H1 (cell line): ENCODE data around the gene OR52A5. TPM values are rescaled to one million over a fixed set of nuclear protein-coding genes. Genes with fewer than 3 reads are reported as not detected.

Experiments
- CTCF ChIA-PET: fragments of 300-600 bp; sonication (Branson Sonifier 250); formaldehyde crosslinking; loops from one replicate; lab custom pipeline; 2021; ENCODE audit not compliant: partially characterized antibody; lab: Charles Lee
- POLR2A ChIA-PET: fragments of 300-600 bp; sonication (Branson Sonifier 250); formaldehyde crosslinking; loops from one replicate; lab custom pipeline; 2021; ENCODE audit warnings: inconsistent platforms; ENCODE audit not compliant: partially characterized antibody; lab: Charles Lee
- DNase-seq, 2 experiments: peaks; one replicate each; pipeline versions ENCODE4 v3.0.0 to v3.0.0-alpha.2; 2010 to 2022; ENCODE audit warnings: low spot score in 2 of 2, low read depth in 1 of 2, mixed read lengths in 1 of 2
- FAIRE-seq: peaks from 2 replicates; lab custom pipeline; 2011; peaks lifted over from hg19 to GRCh38; lab: Jason Lieb, UNC
- H2AFZ ChIP-seq: 2 replicates; pipeline ENCODE4 v1.8.1; 2012; ENCODE audit warnings: low read length, inconsistent platforms
- H2AK5ac ChIP-seq: 2 replicates; pipeline ENCODE4 v1.6.1; 2013; ENCODE audit warnings: low read depth, low read length
- H2BK120ac ChIP-seq: replicated peaks from 2 replicates; pipeline ENCODE3; 2013; ENCODE audit warnings: low read depth, low read length, inconsistent platforms
- H2BK12ac ChIP-seq: 2 replicates; pipeline ENCODE4 v1.6.1; 2013; ENCODE audit warnings: low read depth, low read length
- H2BK15ac ChIP-seq: 2 replicates; pipeline ENCODE4 v1.6.1; 2013; ENCODE audit warnings: low read length
- H2BK20ac ChIP-seq: 2 replicates; pipeline ENCODE4 v1.6.1; 2013; ENCODE audit warnings: low read length
- H2BK5ac ChIP-seq: 2 replicates; pipeline ENCODE4 v1.6.1; 2013; ENCODE audit warnings: low read depth, low read length
- H3K14ac ChIP-seq: 2 replicates; pipeline ENCODE4 v1.6.1; 2013; ENCODE audit warnings: inconsistent platforms; ENCODE audit not compliant: insufficient read length
- H3K18ac ChIP-seq: 2 replicates; pipeline ENCODE4 v1.6.1; 2013; ENCODE audit warnings: low read length; ENCODE audit errors: extremely low read depth
- H3K23ac ChIP-seq: 2 replicates; pipeline ENCODE4 v1.6.1; 2013; ENCODE audit warnings: inconsistent platforms; ENCODE audit not compliant: insufficient read length
- H3K23me2 ChIP-seq: 2 replicates; pipeline ENCODE4 v1.6.1; 2013; ENCODE audit warnings: low read depth, low read length
- H3K27ac ChIP-seq: 2 replicates; pipeline ENCODE4 v1.6.1; 2011; ENCODE audit warnings: low read depth, low read length, inconsistent platforms
- H3K27me3 ChIP-seq, 4 experiments: replicated peaks in 1 of 4; 1 replicate in 1 of 4; 2 replicates in 3 of 4; pipeline versions ENCODE4 v1.6.1 to v1.8.1; 2011 to 2013; ENCODE audit warnings: low read length in 3 of 4, mild to moderate bottlenecking in 3 of 4, inconsistent platforms in 2 of 4, mixed read lengths in 2 of 4, moderate library complexity in 1 of 4; ENCODE audit not compliant: control insufficient read depth in 3 of 4, insufficient read depth in 3 of 4; ENCODE audit errors: extremely low read depth in 1 of 4
- H3K36me3 ChIP-seq, 4 experiments: 2 replicates each; pipeline versions ENCODE4 v1.6.1 to v1.8.1; 2011 to 2013; ENCODE audit warnings: mild to moderate bottlenecking in 4 of 4, low read length in 3 of 4, moderate library complexity in 2 of 4, control low read depth in 1 of 4, inconsistent platforms in 1 of 4; ENCODE audit not compliant: insufficient read depth in 4 of 4, control insufficient read depth in 2 of 4
- H3K4ac ChIP-seq: replicated peaks from 2 replicates; pipeline ENCODE3; 2013; ENCODE audit warnings: low read length, low read depth, mixed read lengths, inconsistent platforms; ENCODE audit not compliant: insufficient read length
- H3K4me1 ChIP-seq, 4 experiments: replicated peaks in 1 of 4; 1 replicate in 1 of 4; 2 replicates in 3 of 4; pipeline versions ENCODE4 v1.6.1 to v1.8.1; 2011 to 2013; ENCODE audit warnings: low read length in 3 of 4, inconsistent platforms in 2 of 4, mixed read lengths in 1 of 4; ENCODE audit not compliant: insufficient read depth in 4 of 4, control insufficient read depth in 3 of 4
- H3K4me2 ChIP-seq, 2 experiments: 2 replicates each; pipeline versions ENCODE4 v1.6.1 to v1.8.1; 2011 to 2013; ENCODE audit warnings: low read depth in 2 of 2, low read length in 2 of 2, control low read depth in 1 of 2, inconsistent platforms in 1 of 2, mild to moderate bottlenecking in 1 of 2; ENCODE audit not compliant: insufficient read depth in 1 of 2
- H3K4me3 ChIP-seq, 4 experiments: fragments of 200-600, 300-600 bp in 1 of 4; sonication (generic), shearing (Covaris generic), sonication (Bioruptor Twin) in 1 of 4; 2 replicates each; pipeline versions ENCODE4 v1.5.1 to v1.8.1; 2011 to 2016; ENCODE audit warnings: low read length in 4 of 4, low read depth in 3 of 4, control low read depth in 2 of 4, inconsistent platforms in 2 of 4, mild to moderate bottlenecking in 2 of 4, mixed read lengths in 1 of 4, moderate library complexity in 1 of 4; ENCODE audit not compliant: insufficient read depth in 2 of 4; ENCODE audit errors: extremely low read depth in 1 of 4
- H3K56ac ChIP-seq: replicated peaks from 2 replicates; pipeline ENCODE3; 2013; ENCODE audit warnings: low read depth, mild to moderate bottlenecking, mixed read lengths, low read length, inconsistent platforms; ENCODE audit not compliant: insufficient read length
- H3K79me1 ChIP-seq: 2 replicates; pipeline ENCODE4 v1.6.1; 2013; ENCODE audit warnings: low read depth, low read length, control low read depth
- H3K79me2 ChIP-seq, 2 experiments: 2 replicates each; pipeline versions ENCODE4 v1.6.1 to v1.8.1; 2012 to 2013; ENCODE audit warnings: low read length in 2 of 2, mild to moderate bottlenecking in 2 of 2, inconsistent platforms in 1 of 2; ENCODE audit not compliant: insufficient read depth in 2 of 2, control insufficient read depth in 1 of 2
- H3K9ac ChIP-seq, 4 experiments: replicated peaks in 1 of 4; 1 replicate in 1 of 4; 2 replicates in 3 of 4; pipeline versions ENCODE4 v1.6.1 to v1.8.1; 2011 to 2013; ENCODE audit warnings: low read depth in 3 of 4, low read length in 3 of 4, control low read depth in 2 of 4, mild to moderate bottlenecking in 2 of 4, moderate library complexity in 2 of 4, inconsistent platforms in 1 of 4; ENCODE audit errors: extremely low read depth in 1 of 4
- H3K9me3 ChIP-seq, 2 experiments: 2 replicates each; pipeline versions ENCODE4 v1.6.1 to v1.8.1; 2012 to 2013; ENCODE audit warnings: mild to moderate bottlenecking in 2 of 2, moderate library complexity in 2 of 2, control low read depth in 1 of 2, inconsistent platforms in 1 of 2, low read depth in 1 of 2, low read length in 1 of 2, mixed read lengths in 1 of 2; ENCODE audit not compliant: insufficient read depth in 2 of 2
- H4K20me1 ChIP-seq, 2 experiments: replicated peaks in 1 of 2; 2 replicates each; pipeline versions ENCODE3 to v1.8.1; 2011 to 2013; ENCODE audit warnings: inconsistent platforms in 2 of 2, low read length in 2 of 2, mild to moderate bottlenecking in 1 of 2; ENCODE audit not compliant: insufficient read depth in 2 of 2, control insufficient read depth in 1 of 2
- H4K5ac ChIP-seq: 2 replicates; pipeline ENCODE4 v1.6.1; 2013; ENCODE audit warnings: low read length, low read depth, mixed read lengths, inconsistent platforms; ENCODE audit not compliant: insufficient read length
- H4K8ac ChIP-seq: 2 replicates; pipeline ENCODE4 v1.8.0; 2013; ENCODE audit warnings: mild to moderate bottlenecking, moderate library complexity, low read length, inconsistent platforms; ENCODE audit not compliant: insufficient read depth; ENCODE audit errors: extremely low read depth
- H4K91ac ChIP-seq: replicated peaks from 2 replicates; pipeline ENCODE3; 2013; ENCODE audit warnings: low read length, mixed read lengths, inconsistent platforms; ENCODE audit not compliant: insufficient read length
- GABPA ChIP-seq: IDR thresholded peaks from 2 replicates; pipeline ENCODE4 v1.6.1; 2011; ENCODE audit warnings: mild to moderate bottlenecking, low read length, moderate library complexity, borderline replicate concordance; ENCODE audit not compliant: insufficient read depth
- KDM4A ChIP-seq: IDR thresholded peaks from one replicate; pipeline ENCODE4 v1.7.1; 2012; ENCODE audit warnings: low read depth, mild to moderate bottlenecking, moderate library complexity, low read length, inconsistent platforms; ENCODE audit not compliant: severe bottlenecking
- TCF12 ChIP-seq: IDR thresholded peaks from 2 replicates; pipeline ENCODE4 v1.6.1; 2011; ENCODE audit warnings: low read depth, mild to moderate bottlenecking, low read length
- WGBS, 2 experiments: shearing (Covaris generic) in 1 of 2; methylation state at CpG; one replicate each; pipeline versions ENCODE4 v1.1.6 to v1.1.7; 2013 to 2015; ENCODE audit warnings: low lambda C conversion rate in 2 of 2, mixed read lengths in 2 of 2, inconsistent platforms in 1 of 2, low coverage in 1 of 2, missing lambda C conversion rate in 1 of 2; ENCODE audit not compliant: insufficient replicate concordance in 2 of 2, insufficient coverage in 1 of 2, insufficient read length in 1 of 2; ENCODE audit errors: extremely low coverage in 1 of 2, missing lambda C conversion rate in 1 of 2; 5-methylcytosine and 5-hydroxymethylcytosine counted together
- polyA plus RNA-seq, 7 experiments: library from polyadenylated mRNA; depleted of rRNA in 3 of 7; stranded (reverse) in 5 of 7; unstranded in 2 of 7; fragments of >200 nt in 5 of 7; fragments of 200-250 nt in 2 of 7; gene quantifications; 1 replicate in 5 of 7; 2 replicates in 1 of 7; 4 replicates in 1 of 7; pipeline versions ENCODE4 v1.2.1 to v1.2.3, GENCODE V29; 2011 to 2013; ENCODE audit warnings: missing spikeins in 2 of 7, mixed read lengths in 2 of 7
- total RNA-seq: library from RNA; stranded (reverse); fragmentation: NEBNext Ultra II Directional; extraction: Animal tissue kit (Norgen Biotek cat#: 25700); gene quantifications from 2 replicates; pipeline ENCODE4 v1.2.1, GENCODE V29; 2021

OR52A5 gene
- total and polyA plus RNA-seq, 2 of the 8 experiments (the other 6 are each of a cell fraction or from before 2014, with no cell fraction given) = 0.02 to 0.11 TPM

DNA sequence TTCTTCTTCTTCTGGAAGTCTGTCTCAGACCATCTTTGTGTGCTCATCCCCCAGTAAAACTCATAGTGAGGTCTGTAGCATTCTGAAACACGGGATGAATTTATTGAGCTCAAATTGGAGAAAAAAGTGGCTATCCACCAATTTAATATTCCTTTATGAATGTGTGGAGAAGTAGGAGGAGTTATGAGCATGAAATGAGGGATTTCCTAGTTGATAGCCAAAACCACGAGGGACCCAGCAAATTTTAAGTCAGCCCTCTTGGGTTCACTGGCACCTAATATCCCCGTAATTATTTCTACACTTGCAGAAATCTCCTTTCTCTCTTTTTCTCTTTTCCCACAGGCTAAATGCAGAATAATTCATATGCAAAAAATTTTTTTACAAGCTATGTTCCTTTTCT is 16.5 kb upstream of the OR52A5 start, which contains the start of gene OR52A1:
TSS of gene OR52A1 (minus strand) at position 101 of the 400 bp plus-strand sequence. CDS start 2,388 bp downstream, outside the sequence.
- 94% methylated on average over 3 of the region's 3 CpGs; no CpG with 5 or more reads in 1 of the 2 experiments for WGBS, 2 experiments
- H3K4me1 ChIP-seq = no peaks in the 10 kb centered on the region
- H2BK15ac ChIP-seq = no peak within 1 kb of the TSS
- ChIA-PET CTCF (interaction anchor here (0.8 to 2.9 kb wide), 2 partner anchors 9 to 13 kb away, joined by 3 to 7 read pairs; no protein-coding TSS in a partner anchor), POLR2A (no interaction called here)
- H4K20me1 ChIP-seq = no peaks in the 10 kb centered on the region
- no peak within 1 kb of the TSS for H3K4me3 ChIP-seq
- H2BK5ac ChIP-seq = no peak within 1 kb of the TSS
- no peaks in the 10 kb centered on the region for H3K9me3 ChIP-seq
- no peak within 1 kb of the TSS for H3K14ac ChIP-seq
- H2BK120ac ChIP-seq = no peak within 1 kb of the TSS
- no peak within 1 kb of the TSS for H4K91ac ChIP-seq
- DNase-seq (no peak), FAIRE-seq (no peak)
- H3K27me3 ChIP-seq = peaks cover 0 to 1% (median 0%) of the 10 kb centered on the region in 4 experiments; a peak in 1 of 7 replicates
- H2AK5ac ChIP-seq = no peak within 1 kb of the TSS
- H2BK20ac ChIP-seq = no peak within 1 kb of the TSS
- H3K79me2 ChIP-seq = no peaks in the 10 kb centered on the region
- H3K9ac ChIP-seq = no peak within 1 kb of the TSS
- H3K27ac ChIP-seq = no peak within 1 kb of the TSS
- no peak within 1 kb of the TSS for H4K8ac ChIP-seq
- no peaks in the 10 kb centered on the region for H3K36me3 ChIP-seq
- no peaks in the 10 kb centered on the region for H3K79me1 ChIP-seq
- no peak within 1 kb of the TSS for H2BK12ac ChIP-seq
- H4K5ac ChIP-seq = no peak within 1 kb of the TSS
- H3K23me2 ChIP-seq = no peaks in the 10 kb centered on the region
- H2AFZ ChIP-seq = no peak within 1 kb of the TSS
- H3K4ac ChIP-seq = no peak within 1 kb of the TSS
- no peak within 1 kb of the TSS for H3K23ac ChIP-seq
- H3K56ac ChIP-seq = no peak within 1 kb of the TSS
- H3K4me2 ChIP-seq = no peak within 1 kb of the TSS
- no peak within 1 kb of the TSS for H3K18ac ChIP-seq
- TF ChIP-seq TCF12 (no peak), KDM4A (no peak), GABPA (no peak)
